Calu3 (cell line): ENCODE measurements around the gene MFSD12. TPM values are rescaled to one million over a fixed set of nuclear protein-coding genes. Genes with fewer than 3 reads are reported as not detected.

Source experiments
- BruUV-seq: library from RNA; stranded (reverse); fragments of 400-500 nt; replicated peaks from 2 replicates; lab custom pipeline; 2021; lab: Mats Ljungman, UMichigan
- CTCF ChIA-PET: fragments of 300-600 bp; sonication (Branson Sonifier 250); formaldehyde crosslinking; loops from one replicate; lab custom pipeline; 2022; ENCODE audit warnings: antibody characterized with exemption; lab: Charles Lee
- DNase-seq: peaks from one replicate; pipeline ENCODE4 v3.0.0; 2022
- H3K27ac Mint-ChIP-seq: one replicate; pipeline ENCODE4 v1.8.0; 2022; ENCODE audit warnings: mixed read lengths; ENCODE audit not compliant: unreplicated experiment
- H3K27me3 Mint-ChIP-seq: one replicate; pipeline ENCODE4 v1.8.0; 2022; ENCODE audit warnings: mixed read lengths; ENCODE audit not compliant: unreplicated experiment
- H3K36me3 Mint-ChIP-seq: one replicate; pipeline ENCODE4 v1.8.0; 2022; ENCODE audit warnings: mild to moderate bottlenecking, moderate library complexity, mixed read lengths; ENCODE audit not compliant: insufficient read depth, unreplicated experiment
- H3K4me1 Mint-ChIP-seq: one replicate; pipeline ENCODE4 v1.8.0; 2022; ENCODE audit warnings: mild to moderate bottlenecking, low read depth, mixed read lengths; ENCODE audit not compliant: unreplicated experiment
- H3K4me3 Mint-ChIP-seq: one replicate; pipeline ENCODE4 v1.8.0; 2022; ENCODE audit warnings: mild to moderate bottlenecking, low read depth, moderate library complexity, mixed read lengths; ENCODE audit not compliant: unreplicated experiment
- H3K9me3 Mint-ChIP-seq: one replicate; pipeline ENCODE4 v1.8.0; 2022; ENCODE audit warnings: low read depth, mixed read lengths; ENCODE audit not compliant: unreplicated experiment
- CTCF ChIP-seq: fragments of 200-600 bp; IDR thresholded peaks from one replicate; pipeline ENCODE4 v1.8.0; 2022; ENCODE audit warnings: antibody characterized with exemption; ENCODE audit not compliant: unreplicated experiment
- intact Hi-C: fragments of 100-400 bp; cut with micrococcal nuclease; formaldehyde crosslinking; loops from one replicate; pipeline ENCODE4 v1.10.0; 2022; ENCODE audit not compliant: unreplicated experiment
- total RNA-seq: library from RNA; stranded (reverse); gene quantifications from 2 replicates; pipeline ENCODE4 v1.2.3, GENCODE V29; 2022

The MFSD12 gene
- total RNA-seq, 1 experiment from 2014 or later = 105 TPM

DNA sequence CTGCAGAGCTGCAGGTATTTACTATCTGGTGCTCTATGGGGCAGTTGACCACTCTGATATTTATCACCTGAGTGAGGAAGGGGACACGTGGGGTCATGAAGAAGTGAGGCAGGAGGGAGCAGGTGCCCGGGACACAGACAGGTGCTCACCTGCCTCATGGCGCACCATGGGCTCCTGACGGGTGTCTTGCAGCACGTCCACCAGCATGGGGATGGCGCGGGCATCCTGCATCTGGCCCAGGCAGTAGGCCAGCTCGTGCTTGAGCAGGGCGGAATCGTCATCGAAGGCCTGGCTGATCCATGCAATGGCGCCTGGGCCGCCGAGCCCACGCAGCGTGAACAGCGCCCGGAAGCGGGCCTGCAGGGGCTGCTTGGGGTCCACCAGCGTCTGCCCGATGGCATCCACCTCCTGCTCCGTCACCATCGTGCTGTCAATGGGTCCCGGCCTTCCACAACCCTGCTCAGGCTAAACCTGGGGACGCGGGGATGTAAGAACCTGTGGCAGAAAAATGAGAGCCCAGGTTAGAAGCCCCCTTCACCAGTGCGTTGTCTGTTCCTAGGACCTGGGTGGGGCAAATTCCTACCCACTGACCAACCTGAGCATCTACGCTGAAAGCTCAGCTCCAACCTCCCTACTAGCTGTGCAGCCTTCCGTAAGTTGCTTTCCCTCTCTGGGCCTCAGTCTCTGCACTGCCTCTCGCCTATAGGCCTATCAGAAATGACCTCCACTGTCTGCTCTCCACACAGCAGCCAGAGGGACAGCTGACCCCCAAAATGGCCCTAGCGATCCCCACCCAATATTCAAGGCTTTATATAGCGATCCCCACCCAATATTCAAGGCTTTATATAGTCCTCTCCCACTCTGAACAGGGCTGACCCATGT, 60.8 kb downstream of the MFSD12 start:
- CTCF ChIA-PET = no interaction called here
- no peak for TF ChIP-seq CTCF
- Mint-ChIP-seq H3K4me1 (no peaks in the 10 kb centered on the region), H3K9me3 (no peaks in the 10 kb centered on the region), H3K36me3 (peaks cover 40% of the 10 kb centered on the region), H3K27ac (no peak overlapping the region), H3K4me3 (no peak overlapping the region), H3K27me3 (no peaks in the 10 kb centered on the region)
- DNase-seq = no peak
- BruUV-seq = no TSS peak
- intact Hi-C loops = no loop called here

GRCh38 chr19:3494559-3494958, 62.8 kb downstream of the MFSD12 start:
- Mint-ChIP-seq H3K4me1 (no peaks in the 10 kb centered on the region), H3K27ac (no peak overlapping the region), H3K27me3 (no peaks in the 10 kb centered on the region), H3K9me3 (no peaks in the 10 kb centered on the region), H3K36me3 (peaks cover 24% of the 10 kb centered on the region), H3K4me3 (no peak overlapping the region)
- intact Hi-C loops = no loop called here
- DNase-seq = no peak
- CTCF ChIA-PET = interaction anchor here (1.1 kb wide), 1 partner anchor 12 kb away, joined by 3 read pairs; the partner anchor contains the start of gene SMIM44
- TF ChIP-seq CTCF = no peak
- no TSS peak for BruUV-seq

Other genes starting within 250 kb of the MFSD12 start
- gene NFIC, start 191.0 kb downstream of the MFSD12 start, total RNA-seq = 56.3 and 60.5 TPM in 2 replicates
- gene SMIM24, start 77.1 kb downstream of the MFSD12 start, total RNA-seq = 1.5 and 6.3 TPM in 2 replicates
- not detected in 2 replicates for gene SMIM44, start 74.1 kb downstream of the MFSD12 start, total RNA-seq
- gene DOHH, start 56.9 kb downstream of the MFSD12 start, total RNA-seq = 10.9 and 11.6 TPM in 2 replicates
- 33.1 and 34.5 TPM in 2 replicates for gene FZR1, start 51.3 kb downstream of the MFSD12 start, total RNA-seq
- 1.4 and 2.7 TPM in 2 replicates for gene TEKTIP1, start 18.4 kb downstream of the MFSD12 start, total RNA-seq
- 58.1 and 58.4 TPM in 2 replicates for gene HMG20B, start 15.4 kb upstream of the MFSD12 start, total RNA-seq
- gene GIPC3, start 27.9 kb upstream of the MFSD12 start, total RNA-seq = not detected in 2 replicates
- 0.20 and 0.24 TPM in 2 replicates for gene TBXA2R, start 49.3 kb upstream of the MFSD12 start, total RNA-seq
- 20.2 and 21.4 TPM in 2 replicates for gene CACTIN, start 69.2 kb upstream of the MFSD12 start, total RNA-seq
- gene PIP5K1C, start 142.9 kb upstream of the MFSD12 start, total RNA-seq = 23.6 and 26.3 TPM in 2 replicates
- 84.8 and 111 TPM in 2 replicates for gene TJP3, start 150.8 kb upstream of the MFSD12 start, total RNA-seq
- gene APBA3, start 204.1 kb upstream of the MFSD12 start, total RNA-seq = 18.1 and 19.6 TPM in 2 replicates
- 26.1 and 31.0 TPM in 2 replicates for gene MRPL54, start 205.1 kb upstream of the MFSD12 start, total RNA-seq
- not detected in 2 replicates for gene RAX2, start 214.6 kb upstream of the MFSD12 start, total RNA-seq
- gene MATK, start 228.8 kb upstream of the MFSD12 start, total RNA-seq = not detected in 2 replicates